ENCODE data around the gene RELB.

- TF ChIP-seq CTCF (conservative IDR thresholded peaks at IDR 0.05; ENCODE audit: low read depth, low read length) (no peak), EZH2 (IDR thresholded peaks at IDR 0.05; ENCODE audit: borderline replicate concordance, low read depth, low read length, poor library complexity, severe bottlenecking) (no peak)
These were observed 29.6 kb downstream of the RELB start for GRCh38 chr19:45030825-45031224.

Data from A673 (cell line).